Psoas muscle (tissue), 8 donors: ENCODE results near the gene VWA2. TPM values are rescaled to one million over a fixed set of nuclear protein-coding genes. Genes with fewer than 3 reads are reported as not detected.

ENCODE experiments used
- ATAC-seq, 4 donors: fragments of 200-7000 bp; cut with Tn5 transposase; one replicate each; pipeline ENCODE4 v1.9.1; 2020; ENCODE audit warnings: moderate library complexity in 3 of 4, mild to moderate bottlenecking in 2 of 4
- DNase-seq, 2 donors: peaks; one replicate each; pipeline ENCODE4 v3.0.0-alpha.2; 2020
- H3K27ac ChIP-seq: fragments of 200-600 bp; one replicate; pipeline ENCODE4 v1.8.0; 2022
- H3K27me3 ChIP-seq, 3 donors: fragments of 200-600 bp in 1 of 3; one replicate each; pipeline versions ENCODE4 v1.6.1 to v1.8.0; 2013 to 2022; ENCODE audit warnings: low read length in 2 of 3, mild to moderate bottlenecking in 2 of 3, moderate library complexity in 1 of 3; ENCODE audit not compliant: insufficient read depth in 3 of 3
- H3K36me3 ChIP-seq, 2 donors: fragments of 200-600 bp in 1 of 2; one replicate each; pipeline versions ENCODE4 v1.6.1 to v1.8.0; 2013 to 2022; ENCODE audit warnings: low read depth in 1 of 2, mild to moderate bottlenecking in 1 of 2, moderate library complexity in 1 of 2; ENCODE audit not compliant: insufficient read depth in 1 of 2
- H3K4me1 ChIP-seq: fragments of 200-600 bp; one replicate; pipeline ENCODE4 v1.8.0; 2022
- H3K4me3 ChIP-seq: fragments of 200-600 bp; one replicate; pipeline ENCODE4 v1.8.0; 2022; ENCODE audit warnings: mild to moderate bottlenecking
- H3K9me3 ChIP-seq: fragments of 200-600 bp; one replicate; pipeline ENCODE4 v1.8.0; 2022
- WGBS, 3 donors: extraction: QIAGEN DNeasy Blood & Tissue Kit; methylation state at CpG; one replicate each; pipeline versions ENCODE4 v1.1.6 to v1.1.7; 2013; 5-methylcytosine and 5-hydroxymethylcytosine counted together
- intact Hi-C, 2 donors: fragments of 100-400 bp; cut with DNase I; formaldehyde crosslinking; loops; one replicate each; pipeline versions ENCODE4 v1.11.0 to v1.14.2; 2022
- polyA plus RNA-seq, 3 donors: library from polyadenylated mRNA; stranded (reverse); fragments of 200-250 nt; gene quantifications; one replicate each; pipeline ENCODE4 v1.2.3, GENCODE V29; 2013
- total RNA-seq, 4 donors: library from RNA; stranded (reverse); fragmentation: NEBNext Ultra II Directional in 2 of 4; extraction: Animal tissue kit (Norgen Biotek cat#: 25700) in 2 of 4; gene quantifications; one replicate each; pipeline versions ENCODE4 v1.2.1 to v1.2.4, GENCODE V29; 2021 to 2023
- TF ChIP-seq, protein P1 (sequence below): fragments of 200-600 bp; IDR thresholded peaks from one replicate; pipeline ENCODE4 v1.8.0; 2022; ENCODE audit warnings: antibody characterized with exemption
- donor health status: healthy with polysubstance abuse.
- donor health status: DM: no; HTN: no; CAD: no; lungs with moderate emphysema.
- donor health status: Bipolar disorder and iron deficiency.
- donor health status: healthy.
- donor health status: DM: yes; HTN: yes; CAD: no.
- donor health status: DM: no; HTN: no; CAD: no.
- donor health status: DM: no; HTN: no; CAD: no.
- donor health status: DM: yes; HTN: yes; CAD: no.

VWA2 gene
- total and polyA plus RNA-seq, 7 donors = not detected

- no peak overlapping the region for H3K27ac ChIP-seq
- WGBS, 3 donors = 57 to 62% (median 58%) methylated on average over 9 of the region's 9 CpGs
- intact Hi-C loops = no loop called here
- no peak for DNase-seq
- H3K9me3 ChIP-seq = no peaks in the 10 kb centered on the region
- no peaks in the 10 kb centered on the region for H3K36me3 ChIP-seq
- H3K4me1 ChIP-seq = peaks cover 9% of the 10 kb centered on the region
- no peak overlapping the region for H3K4me3 ChIP-seq
- TF ChIP-seq, protein P1, sequence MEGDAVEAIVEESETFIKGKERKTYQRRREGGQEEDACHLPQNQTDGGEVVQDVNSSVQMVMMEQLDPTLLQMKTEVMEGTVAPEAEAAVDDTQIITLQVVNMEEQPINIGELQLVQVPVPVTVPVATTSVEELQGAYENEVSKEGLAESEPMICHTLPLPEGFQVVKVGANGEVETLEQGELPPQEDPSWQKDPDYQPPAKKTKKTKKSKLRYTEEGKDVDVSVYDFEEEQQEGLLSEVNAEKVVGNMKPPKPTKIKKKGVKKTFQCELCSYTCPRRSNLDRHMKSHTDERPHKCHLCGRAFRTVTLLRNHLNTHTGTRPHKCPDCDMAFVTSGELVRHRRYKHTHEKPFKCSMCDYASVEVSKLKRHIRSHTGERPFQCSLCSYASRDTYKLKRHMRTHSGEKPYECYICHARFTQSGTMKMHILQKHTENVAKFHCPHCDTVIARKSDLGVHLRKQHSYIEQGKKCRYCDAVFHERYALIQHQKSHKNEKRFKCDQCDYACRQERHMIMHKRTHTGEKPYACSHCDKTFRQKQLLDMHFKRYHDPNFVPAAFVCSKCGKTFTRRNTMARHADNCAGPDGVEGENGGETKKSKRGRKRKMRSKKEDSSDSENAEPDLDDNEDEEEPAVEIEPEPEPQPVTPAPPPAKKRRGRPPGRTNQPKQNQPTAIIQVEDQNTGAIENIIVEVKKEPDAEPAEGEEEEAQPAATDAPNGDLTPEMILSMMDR = no peak
- H3K27me3 ChIP-seq = peaks cover 0 to 42% (median 2%) of the 10 kb centered on the region in 3 donors
- no peak for ATAC-seq
Measured at GRCh38 chr10:114243661-114244060, 4.6 kb downstream of the VWA2 start.

DNA sequence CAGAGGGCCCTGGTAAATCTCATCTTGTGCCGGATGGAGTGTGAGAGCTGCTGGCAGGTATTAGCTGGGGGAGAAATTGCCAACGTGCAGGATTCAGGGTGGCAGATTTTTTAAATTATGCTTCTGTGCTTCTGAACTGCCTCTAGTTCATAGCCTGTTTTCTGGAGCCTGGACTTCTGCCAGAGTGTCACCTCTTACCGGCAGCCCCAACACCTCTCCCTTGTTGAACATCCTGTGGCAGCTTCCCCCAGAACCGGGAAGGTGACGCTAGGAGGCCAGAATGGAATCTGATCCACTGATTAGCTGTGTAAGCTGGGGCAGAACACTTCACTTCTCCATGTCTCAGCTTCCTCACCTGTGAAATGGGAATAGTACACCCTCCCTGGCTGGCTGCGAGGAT is 5.1 kb downstream of the VWA2 start:
- Histone ChIP-seq H3K27ac (no peak overlapping the region), H3K4me1 (peaks cover 4% of the 10 kb centered on the region), H3K36me3 (no peaks in the 10 kb centered on the region), H3K4me3 (no peak overlapping the region), H3K9me3 (no peaks in the 10 kb centered on the region), H3K27me3 (peaks cover 0 to 37% (median 2%) of the 10 kb centered on the region in 3 donors)
- intact Hi-C loops = no loop called here
- no peak for DNase-seq
- TF ChIP-seq, protein P1 = no peak
- no peak for ATAC-seq
- WGBS, 3 donors = 47 to 50% (median 48%) methylated on average over 6 of the region's 6 CpGs

DNA sequence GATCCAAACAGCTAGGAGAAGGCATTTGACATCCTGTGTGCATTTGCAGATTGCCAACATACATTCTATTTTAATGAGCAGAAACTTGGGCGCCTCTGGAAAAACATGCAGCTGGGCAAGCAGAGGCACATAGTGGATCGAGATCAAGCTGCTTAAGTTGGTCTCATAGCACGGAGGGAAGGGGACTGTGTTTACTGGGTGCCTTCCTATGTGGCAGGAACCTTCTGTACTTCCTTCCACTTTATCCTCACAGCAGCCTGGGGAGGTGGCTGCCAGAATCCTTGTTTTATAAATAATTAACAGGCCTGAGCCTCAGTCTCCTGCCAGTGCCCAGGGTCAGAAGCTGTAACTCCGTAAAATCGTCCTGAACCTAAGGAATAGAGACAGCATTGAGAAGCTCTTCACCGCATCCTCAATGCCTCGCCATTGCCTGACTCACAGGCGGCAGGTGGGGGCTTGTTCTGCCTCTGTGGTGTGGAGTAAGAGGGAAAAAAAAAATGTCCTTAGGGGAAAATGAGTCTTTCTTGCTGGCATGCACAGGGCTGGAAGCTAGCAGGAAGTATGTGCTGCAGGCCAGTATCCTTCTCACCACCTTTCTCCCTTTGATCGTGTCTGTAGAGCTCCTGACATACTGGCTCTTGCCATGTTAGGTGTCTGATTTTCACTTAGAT is 6.2 kb downstream of the VWA2 start:
- no peak for DNase-seq
- intact Hi-C loops = no loop called here
- Histone ChIP-seq H3K27ac (no peak overlapping the region), H3K4me1 (no peaks in the 10 kb centered on the region), H3K9me3 (no peaks in the 10 kb centered on the region), H3K27me3 (peaks cover 0 to 26% (median 0%) of the 10 kb centered on the region in 3 donors), H3K4me3 (no peak overlapping the region), H3K36me3 (no peaks in the 10 kb centered on the region)
- ATAC-seq = no peak
- TF ChIP-seq, protein P1 = no peak
- WGBS, 3 donors = 72 to 76% (median 76%) methylated on average over 9 of the region's 9 CpGs

GRCh38 chr10:114246679-114247305 is 7.7 kb downstream of the VWA2 start:
- DNase-seq (no peak), ATAC-seq (no peak)
- TF ChIP-seq, protein P1 = no peak
- Histone ChIP-seq H3K4me3 (no peak overlapping the region), H3K4me1 (no peaks in the 10 kb centered on the region), H3K27me3 (peaks cover 0 to 22% (median 0%) of the 10 kb centered on the region in 3 donors), H3K9me3 (no peaks in the 10 kb centered on the region), H3K27ac (no peak overlapping the region), H3K36me3 (no peaks in the 10 kb centered on the region)
- 69 to 78% (median 71%) methylated on average over 7 of the region's 7 CpGs for WGBS, 3 donors
- intact Hi-C loops = no loop called here
